Trophoblast cell (in vitro differentiated cells and primary cell): ENCODE measurements around the gene FOXQ1.

ENCODE experiments used
- DNase-seq, 2 donors: peaks; one replicate each; pipeline ENCODE4 v3.0.0-alpha.2; 2016
- H2AFZ ChIP-seq: 2 replicates; pipeline ENCODE4 v1.6.1; 2013; ENCODE audit warnings: low read length, moderate library complexity, mild to moderate bottlenecking; ENCODE audit not compliant: insufficient read depth, poor library complexity
- H2AK5ac ChIP-seq: 2 replicates; pipeline ENCODE4 v1.6.1; 2013; ENCODE audit warnings: mild to moderate bottlenecking, low read length
- H2BK120ac ChIP-seq: 2 replicates; pipeline ENCODE4 v1.6.1; 2013; ENCODE audit warnings: low read length, mild to moderate bottlenecking, moderate library complexity; ENCODE audit not compliant: insufficient read depth, poor library complexity
- H2BK12ac ChIP-seq: 2 replicates; pipeline ENCODE4 v1.6.1; 2013; ENCODE audit warnings: mild to moderate bottlenecking, low read length, moderate library complexity
- H2BK5ac ChIP-seq: 2 replicates; pipeline ENCODE4 v1.6.1; 2013; ENCODE audit warnings: low read length, low read depth, moderate library complexity, mild to moderate bottlenecking; ENCODE audit not compliant: poor library complexity
- H3K14ac ChIP-seq: 2 replicates; pipeline ENCODE4 v1.6.1; 2013; ENCODE audit warnings: mild to moderate bottlenecking, low read length
- H3K18ac ChIP-seq: 2 replicates; pipeline ENCODE4 v1.6.1; 2013; ENCODE audit warnings: mild to moderate bottlenecking, low read length
- H3K23ac ChIP-seq: 2 replicates; pipeline ENCODE4 v1.6.1; 2013; ENCODE audit warnings: low read length
- H3K27ac ChIP-seq: 2 replicates; pipeline ENCODE4 v1.5.1; 2013; ENCODE audit warnings: low read depth, mild to moderate bottlenecking, inconsistent platforms, low read length, moderate library complexity
- H3K27me3 ChIP-seq: 2 replicates; pipeline ENCODE4 v1.6.1; 2013; ENCODE audit warnings: inconsistent platforms, mild to moderate bottlenecking, low read length, moderate library complexity; ENCODE audit not compliant: insufficient read depth
- H3K36me3 ChIP-seq, 2 experiments: 1 replicate in 1 of 2; 2 replicates in 1 of 2; pipeline ENCODE4 v1.6.1; 2013; ENCODE audit warnings: low read length in 2 of 2, mild to moderate bottlenecking in 2 of 2, moderate library complexity in 1 of 2; ENCODE audit not compliant: insufficient read depth in 2 of 2, control insufficient read depth in 1 of 2
- H3K4ac ChIP-seq: 2 replicates; pipeline ENCODE4 v1.6.1; 2013; ENCODE audit warnings: low read depth, mild to moderate bottlenecking, low read length, moderate library complexity
- H3K4me1 ChIP-seq, 2 experiments: 1 replicate in 1 of 2; 2 replicates in 1 of 2; pipeline ENCODE4 v1.6.1; 2013; ENCODE audit warnings: low read length in 2 of 2, mild to moderate bottlenecking in 2 of 2, moderate library complexity in 1 of 2; ENCODE audit not compliant: insufficient read depth in 2 of 2, control insufficient read depth in 1 of 2
- H3K4me2 ChIP-seq: 2 replicates; pipeline ENCODE4 v1.6.1; 2013; ENCODE audit warnings: inconsistent platforms, mild to moderate bottlenecking, low read length, moderate library complexity
- H3K4me3 ChIP-seq: 2 replicates; pipeline ENCODE4 v1.5.1; 2013; ENCODE audit warnings: mild to moderate bottlenecking, low read depth, low read length, inconsistent platforms
- H3K79me1 ChIP-seq: one replicate; pipeline ENCODE4 v1.6.1; 2013; ENCODE audit warnings: low read length
- H3K79me2 ChIP-seq: 2 replicates; pipeline ENCODE4 v1.6.1; 2013; ENCODE audit warnings: low read length, mild to moderate bottlenecking; ENCODE audit not compliant: control insufficient read depth, insufficient read depth, poor library complexity
- H3K9ac ChIP-seq: 2 replicates; pipeline ENCODE4 v1.6.1; 2013; ENCODE audit warnings: mild to moderate bottlenecking, low read length
- H3K9me3 ChIP-seq: 2 replicates; pipeline ENCODE4 v1.6.1; 2013; ENCODE audit warnings: low read depth, mild to moderate bottlenecking, control low read depth, inconsistent platforms, low read length; ENCODE audit not compliant: insufficient read depth
- H4K12ac ChIP-seq: 2 replicates; pipeline ENCODE4 v1.6.1; 2013; ENCODE audit warnings: low read depth, mild to moderate bottlenecking, low read length, moderate library complexity
- H4K8ac ChIP-seq: 2 replicates; pipeline ENCODE4 v1.6.1; 2013; ENCODE audit warnings: low read depth, mild to moderate bottlenecking, low read length, moderate library complexity
- H4K91ac ChIP-seq: one replicate; pipeline ENCODE4 v1.6.1; 2013; ENCODE audit warnings: low read depth, mild to moderate bottlenecking, low read length, moderate library complexity
- WGBS: extraction: QIAGEN DNeasy Blood & Tissue Kit; methylation state at CpG from one replicate; pipeline ENCODE4 v1.1.7; 2013; ENCODE audit warnings: missing lambda C conversion rate; ENCODE audit not compliant: insufficient read length, insufficient coverage; ENCODE audit errors: extremely low coverage; 5-methylcytosine and 5-hydroxymethylcytosine counted together

Gene FOXQ1

DNA sequence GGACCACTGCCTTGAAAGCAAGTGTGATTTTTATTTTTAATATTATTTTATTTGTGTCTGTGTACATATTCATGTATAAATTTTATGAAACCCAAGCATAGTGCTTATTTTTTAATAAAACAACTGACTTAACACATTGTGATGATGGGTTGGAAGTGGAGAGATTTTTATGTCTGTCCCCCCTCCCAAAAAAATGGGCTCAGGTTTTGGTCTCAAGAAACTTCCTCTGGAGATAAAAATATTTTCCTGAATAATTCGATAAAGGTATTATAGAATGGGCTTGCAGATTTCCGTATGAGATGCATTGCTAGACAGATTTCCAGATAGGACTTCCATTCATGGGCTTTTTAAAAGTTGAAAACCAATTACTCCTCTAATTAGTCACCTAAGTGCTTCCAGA lies 2.7 kb downstream of the FOXQ1 start:
- no peak overlapping the region for H2BK12ac ChIP-seq
- H4K91ac ChIP-seq, result no peak overlapping the region
- no peak overlapping the region for H3K4ac ChIP-seq
- no CpG with 5 or more reads among the region's 2 CpGs for WGBS
- no peak overlapping the region for H4K8ac ChIP-seq
- no peak overlapping the region for H3K9ac ChIP-seq
- no peaks in the 10 kb centered on the region for H3K36me3 ChIP-seq
- no peak overlapping the region for H2AFZ ChIP-seq
- H3K18ac ChIP-seq, result no peak overlapping the region
- peaks cover 63% of the 10 kb centered on the region for H3K27me3 ChIP-seq
- peaks cover 18 to 19% of the 10 kb centered on the region in 2 experiments for H3K4me1 ChIP-seq
- no peaks in the 10 kb centered on the region for H3K9me3 ChIP-seq
- H3K79me2 ChIP-seq, result no peaks in the 10 kb centered on the region
- H3K79me1 ChIP-seq, result no peaks in the 10 kb centered on the region
- H3K14ac ChIP-seq, result no peak overlapping the region
- no peak overlapping the region for H2AK5ac ChIP-seq
- H4K12ac ChIP-seq, result no peak overlapping the region
- H2BK120ac ChIP-seq, result no peak overlapping the region
- H3K27ac ChIP-seq, result no peak overlapping the region
- no peak overlapping the region for H3K4me3 ChIP-seq
- H3K4me2 ChIP-seq, result no peak overlapping the region
- H2BK5ac ChIP-seq, result no peak overlapping the region
- no peak for DNase-seq
- H3K23ac ChIP-seq, result no peak overlapping the region

- H3K18ac ChIP-seq, result no peak overlapping the region
- H4K12ac ChIP-seq, result no peak overlapping the region
- peaks cover 18 to 19% of the 10 kb centered on the region in 2 experiments for H3K4me1 ChIP-seq
- no peak overlapping the region for H2BK120ac ChIP-seq
- H3K79me1 ChIP-seq, result no peaks in the 10 kb centered on the region
- no peak overlapping the region for H3K27ac ChIP-seq
- H3K23ac ChIP-seq, result no peak overlapping the region
- no peaks in the 10 kb centered on the region for H3K36me3 ChIP-seq
- H2BK5ac ChIP-seq, result no peak overlapping the region
- H3K9me3 ChIP-seq, result no peaks in the 10 kb centered on the region
- H3K14ac ChIP-seq, result no peak overlapping the region
- H3K9ac ChIP-seq, result no peak overlapping the region
- no peak overlapping the region for H3K4ac ChIP-seq
- H2AK5ac ChIP-seq, result no peak overlapping the region
- no peak overlapping the region for H4K91ac ChIP-seq
- H3K4me2 ChIP-seq, result no peak overlapping the region
- no peak overlapping the region for H4K8ac ChIP-seq
- no peak overlapping the region for H3K4me3 ChIP-seq
- no peak overlapping the region for H2BK12ac ChIP-seq
- H3K79me2 ChIP-seq, result no peaks in the 10 kb centered on the region
- no peak overlapping the region for H2AFZ ChIP-seq
- WGBS, result no CpG with 5 or more reads among the region's 1 CpG
- H3K27me3 ChIP-seq, result peaks cover 58% of the 10 kb centered on the region
- no peak for DNase-seq
These were observed 3.3 kb downstream of the FOXQ1 start for GRCh38 chr6:1315201-1315559.

DNA sequence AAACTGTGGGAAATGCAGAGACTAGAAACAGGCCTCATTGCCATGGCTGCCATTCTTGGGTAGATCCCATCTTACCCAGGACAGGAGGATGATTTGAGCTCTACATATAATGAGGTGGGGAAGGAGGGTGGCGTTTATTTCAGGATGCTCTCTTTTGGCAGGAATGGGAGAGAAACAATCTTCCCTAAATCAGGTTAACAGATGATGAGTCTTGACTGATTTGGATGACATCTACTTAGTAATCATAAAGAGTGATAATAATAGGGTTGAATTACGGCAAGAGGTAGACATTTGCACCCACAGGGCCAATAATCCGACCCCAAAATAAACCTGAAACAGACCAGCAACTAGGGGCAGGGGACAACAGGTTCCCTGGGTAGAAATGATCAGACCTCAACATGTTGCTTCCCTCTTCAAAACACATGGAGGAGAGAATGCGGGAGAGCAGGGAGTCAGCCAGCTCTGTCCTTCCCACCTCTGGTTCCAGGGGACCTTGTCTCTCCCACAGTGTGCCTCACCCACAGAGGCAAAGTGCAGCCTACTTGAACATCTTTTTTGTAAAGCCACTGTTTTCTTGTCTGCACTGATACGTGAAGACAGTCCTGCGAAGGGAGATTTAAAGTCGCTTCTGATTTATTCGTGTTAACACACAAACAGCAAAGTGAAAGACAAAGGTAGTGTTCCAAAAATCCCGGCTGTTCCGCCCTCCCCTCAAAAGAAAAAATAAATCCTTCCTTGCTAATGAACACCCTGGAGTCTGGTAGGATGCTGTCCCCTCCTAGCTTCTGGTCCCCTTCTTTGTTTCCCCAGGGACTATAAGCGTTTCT lies 3.9 kb downstream of the FOXQ1 start:
- H3K9me3 ChIP-seq, result no peaks in the 10 kb centered on the region
- H2AK5ac ChIP-seq, result no peak overlapping the region
- H3K79me2 ChIP-seq, result no peaks in the 10 kb centered on the region
- H2BK5ac ChIP-seq, result no peak overlapping the region
- no peak overlapping the region for H2BK120ac ChIP-seq
- no peak overlapping the region for H3K27ac ChIP-seq
- no peak for DNase-seq
- no peak overlapping the region for H3K4me2 ChIP-seq
- H2BK12ac ChIP-seq, result no peak overlapping the region
- no peak overlapping the region for H3K4ac ChIP-seq
- H4K8ac ChIP-seq, result no peak overlapping the region
- no peak overlapping the region for H3K23ac ChIP-seq
- no peaks in the 10 kb centered on the region for H3K36me3 ChIP-seq
- no peak overlapping the region for H4K12ac ChIP-seq
- no peak overlapping the region for H3K14ac ChIP-seq
- H2AFZ ChIP-seq, result no peak overlapping the region
- H3K4me3 ChIP-seq, result no peak overlapping the region
- H4K91ac ChIP-seq, result no peak overlapping the region
- H3K27me3 ChIP-seq, result peaks cover 52% of the 10 kb centered on the region
- H3K9ac ChIP-seq, result no peak overlapping the region
- no peaks in the 10 kb centered on the region for H3K79me1 ChIP-seq
- no CpG with 5 or more reads among the region's 11 CpGs for WGBS
- H3K4me1 ChIP-seq, result peaks cover 17% of the 10 kb centered on the region in 2 experiments
- H3K18ac ChIP-seq, result no peak overlapping the region

DNA sequence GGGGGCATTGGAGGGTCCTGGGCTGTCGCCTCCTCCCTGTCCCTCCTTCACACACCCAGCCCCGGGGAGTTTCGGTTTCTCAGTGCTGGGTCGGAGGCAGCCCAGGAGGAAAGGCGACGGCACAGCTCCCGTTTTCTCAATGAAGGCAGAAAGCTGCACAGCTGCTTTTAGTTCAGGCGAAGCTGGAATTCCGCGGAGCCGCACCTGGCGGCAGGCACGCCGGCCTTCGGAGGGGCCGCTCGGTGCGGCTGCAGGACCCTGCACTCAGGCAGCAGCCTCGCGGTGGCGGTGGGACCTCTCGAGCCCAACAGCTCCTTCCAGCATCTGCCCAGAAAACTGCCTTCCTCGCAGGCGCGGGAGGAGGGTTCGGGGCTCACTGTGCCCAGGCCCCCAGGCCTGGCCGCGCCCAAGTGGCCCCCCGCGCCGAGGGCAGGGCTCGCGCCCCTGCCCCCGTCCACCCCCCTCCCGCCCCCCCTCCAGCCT lies 4.6 kb downstream of the FOXQ1 start:
- WGBS, result no CpG with 5 or more reads among the region's 35 CpGs
- Histone ChIP-seq H3K36me3 (no peaks in the 10 kb centered on the region), H3K4me1 (peaks cover 13% of the 10 kb centered on the region in 2 experiments), H4K12ac (no peak overlapping the region), H3K4ac (no peak overlapping the region), H2BK5ac (no peak overlapping the region), H2BK12ac (no peak overlapping the region), H4K8ac (no peak overlapping the region), H3K18ac (no peak overlapping the region), H3K14ac (no peak overlapping the region), H3K79me1 (no peaks in the 10 kb centered on the region), H3K4me2 (peak overlapping the region; percentile 4), H2AFZ (no peak overlapping the region), H3K9me3 (no peaks in the 10 kb centered on the region), H4K91ac (no peak overlapping the region), H3K27me3 (peaks cover 44% of the 10 kb centered on the region), H2AK5ac (no peak overlapping the region), H2BK120ac (no peak overlapping the region), H3K23ac (no peak overlapping the region), H3K27ac (no peak overlapping the region), H3K79me2 (no peaks in the 10 kb centered on the region), H3K9ac (no peak overlapping the region), H3K4me3 (no peak overlapping the region)
- DNase-seq, result peak; percentile 59 to 64
